ENCODE results near the gene TMEM217.

TMEM217 gene

DNA sequence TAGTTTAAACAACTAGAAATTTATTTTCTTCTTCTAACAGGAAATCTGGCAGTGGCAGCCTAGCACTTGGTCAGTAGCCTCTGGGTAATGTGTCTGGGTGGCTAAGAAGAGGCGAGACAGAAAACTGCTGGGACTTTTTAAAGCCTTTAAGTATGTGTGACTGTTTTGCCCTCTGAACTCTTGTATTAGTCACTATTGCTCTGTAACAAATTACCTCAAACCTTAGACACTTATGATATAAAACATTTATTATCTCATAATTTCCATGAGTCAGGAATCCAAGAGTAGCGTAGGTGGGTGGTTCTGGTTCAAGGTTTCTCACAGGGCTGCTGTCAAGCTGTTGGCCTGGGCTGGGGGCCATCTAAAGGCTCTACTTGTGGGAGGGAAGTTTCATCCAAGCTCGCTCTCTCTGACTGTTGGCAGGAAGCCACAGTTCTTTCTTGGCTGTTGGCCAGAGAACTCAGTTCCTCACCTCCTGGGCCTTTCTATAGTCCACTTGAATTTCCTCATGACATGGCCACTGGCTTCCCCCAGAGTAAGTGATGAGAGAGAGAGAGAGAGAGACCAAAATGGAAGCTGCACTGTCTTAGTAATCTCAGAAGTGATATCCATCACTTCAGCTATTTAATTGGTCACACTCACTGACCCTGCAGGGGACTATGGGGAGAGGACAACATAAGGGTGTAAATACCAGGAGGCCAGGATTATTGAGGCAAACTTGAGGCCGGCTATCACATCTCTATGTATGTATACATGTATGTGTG, 17.8 kb downstream of the TMEM217 start (continued):
- TF ChIP-seq ZNF354C (tag by site-specific recombination; IDR thresholded peaks at IDR 0.05; ENCODE audit: borderline replicate concordance, low read depth) = no peak
- TF ChIP-seq ZNF221 (tag by site-specific recombination; IDR thresholded peaks at IDR 0.05; ENCODE audit: borderline replicate concordance) = no peak
- TF ChIP-seq ZIC2 (tag by site-specific recombination; IDR thresholded peaks at IDR 0.05) = peak; percentile 54; the same call in 1 of the 2 replicates
- TF ChIP-seq ZNF426 (tag by site-specific recombination; IDR thresholded peaks at IDR 0.05) = no peak
- TF ChIP-seq ZNF324 (tag by site-specific recombination; IDR thresholded peaks at IDR 0.05) = peak; percentile 69
- TF ChIP-seq MYNN (tag by site-specific recombination; IDR thresholded peaks at IDR 0.05; ENCODE audit: borderline replicate concordance) = no peak
- TF ChIP-seq ZNF501 (tag by site-specific recombination; IDR thresholded peaks at IDR 0.05) = 0 out of 2 replicates have a peak, but pooled peaks have one; percentile 27
- no peak for TF ChIP-seq IKZF3 (tag by site-specific recombination; IDR thresholded peaks at IDR 0.05)
- TF ChIP-seq, protein P1, sequence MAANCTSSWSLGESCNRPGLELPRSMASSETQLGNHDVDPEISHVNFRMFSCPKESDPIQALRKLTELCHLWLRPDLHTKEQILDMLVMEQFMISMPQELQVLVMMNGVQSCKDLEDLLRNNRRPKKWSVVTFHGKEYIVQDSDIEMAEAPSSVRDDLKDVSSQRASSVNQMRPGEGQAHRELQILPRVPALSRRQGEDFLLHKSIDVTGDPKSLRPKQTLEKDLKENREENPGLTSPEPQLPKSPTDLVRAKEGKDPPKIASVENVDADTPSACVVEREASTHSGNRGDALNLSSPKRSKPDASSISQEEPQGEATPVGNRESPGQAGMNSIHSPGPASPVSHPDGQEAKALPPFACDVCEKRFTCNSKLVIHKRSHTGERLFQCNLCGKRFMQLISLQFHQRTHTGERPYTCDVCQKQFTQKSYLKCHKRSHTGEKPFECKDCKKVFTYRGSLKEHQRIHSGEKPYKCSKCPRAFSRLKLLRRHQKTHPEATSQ (tag by site-specific recombination; IDR thresholded peaks at IDR 0.05) = no peak
- TF ChIP-seq, protein P2, sequence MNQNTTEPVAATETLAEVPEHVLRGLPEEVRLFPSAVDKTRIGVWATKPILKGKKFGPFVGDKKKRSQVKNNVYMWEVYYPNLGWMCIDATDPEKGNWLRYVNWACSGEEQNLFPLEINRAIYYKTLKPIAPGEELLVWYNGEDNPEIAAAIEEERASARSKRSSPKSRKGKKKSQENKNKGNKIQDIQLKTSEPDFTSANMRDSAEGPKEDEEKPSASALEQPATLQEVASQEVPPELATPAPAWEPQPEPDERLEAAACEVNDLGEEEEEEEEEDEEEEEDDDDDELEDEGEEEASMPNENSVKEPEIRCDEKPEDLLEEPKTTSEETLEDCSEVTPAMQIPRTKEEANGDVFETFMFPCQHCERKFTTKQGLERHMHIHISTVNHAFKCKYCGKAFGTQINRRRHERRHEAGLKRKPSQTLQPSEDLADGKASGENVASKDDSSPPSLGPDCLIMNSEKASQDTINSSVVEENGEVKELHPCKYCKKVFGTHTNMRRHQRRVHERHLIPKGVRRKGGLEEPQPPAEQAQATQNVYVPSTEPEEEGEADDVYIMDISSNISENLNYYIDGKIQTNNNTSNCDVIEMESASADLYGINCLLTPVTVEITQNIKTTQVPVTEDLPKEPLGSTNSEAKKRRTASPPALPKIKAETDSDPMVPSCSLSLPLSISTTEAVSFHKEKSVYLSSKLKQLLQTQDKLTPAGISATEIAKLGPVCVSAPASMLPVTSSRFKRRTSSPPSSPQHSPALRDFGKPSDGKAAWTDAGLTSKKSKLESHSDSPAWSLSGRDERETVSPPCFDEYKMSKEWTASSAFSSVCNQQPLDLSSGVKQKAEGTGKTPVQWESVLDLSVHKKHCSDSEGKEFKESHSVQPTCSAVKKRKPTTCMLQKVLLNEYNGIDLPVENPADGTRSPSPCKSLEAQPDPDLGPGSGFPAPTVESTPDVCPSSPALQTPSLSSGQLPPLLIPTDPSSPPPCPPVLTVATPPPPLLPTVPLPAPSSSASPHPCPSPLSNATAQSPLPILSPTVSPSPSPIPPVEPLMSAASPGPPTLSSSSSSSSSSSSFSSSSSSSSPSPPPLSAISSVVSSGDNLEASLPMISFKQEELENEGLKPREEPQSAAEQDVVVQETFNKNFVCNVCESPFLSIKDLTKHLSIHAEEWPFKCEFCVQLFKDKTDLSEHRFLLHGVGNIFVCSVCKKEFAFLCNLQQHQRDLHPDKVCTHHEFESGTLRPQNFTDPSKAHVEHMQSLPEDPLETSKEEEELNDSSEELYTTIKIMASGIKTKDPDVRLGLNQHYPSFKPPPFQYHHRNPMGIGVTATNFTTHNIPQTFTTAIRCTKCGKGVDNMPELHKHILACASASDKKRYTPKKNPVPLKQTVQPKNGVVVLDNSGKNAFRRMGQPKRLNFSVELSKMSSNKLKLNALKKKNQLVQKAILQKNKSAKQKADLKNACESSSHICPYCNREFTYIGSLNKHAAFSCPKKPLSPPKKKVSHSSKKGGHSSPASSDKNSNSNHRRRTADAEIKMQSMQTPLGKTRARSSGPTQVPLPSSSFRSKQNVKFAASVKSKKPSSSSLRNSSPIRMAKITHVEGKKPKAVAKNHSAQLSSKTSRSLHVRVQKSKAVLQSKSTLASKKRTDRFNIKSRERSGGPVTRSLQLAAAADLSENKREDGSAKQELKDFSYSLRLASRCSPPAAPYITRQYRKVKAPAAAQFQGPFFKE (tag by site-specific recombination; IDR thresholded peaks at IDR 0.05; ENCODE audit: borderline replicate concordance) = no peak
- TF ChIP-seq, protein P3, sequence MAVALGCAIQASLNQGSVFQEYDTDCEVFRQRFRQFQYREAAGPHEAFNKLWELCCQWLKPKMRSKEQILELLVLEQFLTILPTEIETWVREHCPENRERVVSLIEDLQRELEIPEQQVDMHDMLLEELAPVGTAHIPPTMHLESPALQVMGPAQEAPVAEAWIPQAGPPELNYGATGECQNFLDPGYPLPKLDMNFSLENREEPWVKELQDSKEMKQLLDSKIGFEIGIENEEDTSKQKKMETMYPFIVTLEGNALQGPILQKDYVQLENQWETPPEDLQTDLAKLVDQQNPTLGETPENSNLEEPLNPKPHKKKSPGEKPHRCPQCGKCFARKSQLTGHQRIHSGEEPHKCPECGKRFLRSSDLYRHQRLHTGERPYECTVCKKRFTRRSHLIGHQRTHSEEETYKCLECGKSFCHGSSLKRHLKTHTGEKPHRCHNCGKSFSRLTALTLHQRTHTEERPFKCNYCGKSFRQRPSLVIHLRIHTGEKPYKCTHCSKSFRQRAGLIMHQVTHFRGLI (tag by site-specific recombination; IDR thresholded peaks at IDR 0.05) = peak; percentile 68; the same call in 1 of the 2 replicates
- TF ChIP-seq, protein P4, sequence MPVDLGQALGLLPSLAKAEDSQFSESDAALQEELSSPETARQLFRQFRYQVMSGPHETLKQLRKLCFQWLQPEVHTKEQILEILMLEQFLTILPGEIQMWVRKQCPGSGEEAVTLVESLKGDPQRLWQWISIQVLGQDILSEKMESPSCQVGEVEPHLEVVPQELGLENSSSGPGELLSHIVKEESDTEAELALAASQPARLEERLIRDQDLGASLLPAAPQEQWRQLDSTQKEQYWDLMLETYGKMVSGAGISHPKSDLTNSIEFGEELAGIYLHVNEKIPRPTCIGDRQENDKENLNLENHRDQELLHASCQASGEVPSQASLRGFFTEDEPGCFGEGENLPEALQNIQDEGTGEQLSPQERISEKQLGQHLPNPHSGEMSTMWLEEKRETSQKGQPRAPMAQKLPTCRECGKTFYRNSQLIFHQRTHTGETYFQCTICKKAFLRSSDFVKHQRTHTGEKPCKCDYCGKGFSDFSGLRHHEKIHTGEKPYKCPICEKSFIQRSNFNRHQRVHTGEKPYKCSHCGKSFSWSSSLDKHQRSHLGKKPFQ (tag by site-specific recombination; IDR thresholded peaks at IDR 0.05) = no peak
- TF ChIP-seq KLF1 (tag by site-specific recombination; IDR thresholded peaks at IDR 0.05) = no peak
- TF ChIP-seq, protein P5, sequence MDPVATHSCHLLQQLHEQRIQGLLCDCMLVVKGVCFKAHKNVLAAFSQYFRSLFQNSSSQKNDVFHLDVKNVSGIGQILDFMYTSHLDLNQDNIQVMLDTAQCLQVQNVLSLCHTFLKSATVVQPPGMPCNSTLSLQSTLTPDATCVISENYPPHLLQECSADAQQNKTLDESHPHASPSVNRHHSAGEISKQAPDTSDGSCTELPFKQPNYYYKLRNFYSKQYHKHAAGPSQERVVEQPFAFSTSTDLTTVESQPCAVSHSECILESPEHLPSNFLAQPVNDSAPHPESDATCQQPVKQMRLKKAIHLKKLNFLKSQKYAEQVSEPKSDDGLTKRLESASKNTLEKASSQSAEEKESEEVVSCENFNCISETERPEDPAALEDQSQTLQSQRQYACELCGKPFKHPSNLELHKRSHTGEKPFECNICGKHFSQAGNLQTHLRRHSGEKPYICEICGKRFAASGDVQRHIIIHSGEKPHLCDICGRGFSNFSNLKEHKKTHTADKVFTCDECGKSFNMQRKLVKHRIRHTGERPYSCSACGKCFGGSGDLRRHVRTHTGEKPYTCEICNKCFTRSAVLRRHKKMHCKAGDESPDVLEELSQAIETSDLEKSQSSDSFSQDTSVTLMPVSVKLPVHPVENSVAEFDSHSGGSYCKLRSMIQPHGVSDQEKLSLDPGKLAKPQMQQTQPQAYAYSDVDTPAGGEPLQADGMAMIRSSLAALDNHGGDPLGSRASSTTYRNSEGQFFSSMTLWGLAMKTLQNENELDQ (tag by site-specific recombination; IDR thresholded peaks at IDR 0.05; ENCODE audit: low read depth) = no peak
- TF ChIP-seq, protein P6, sequence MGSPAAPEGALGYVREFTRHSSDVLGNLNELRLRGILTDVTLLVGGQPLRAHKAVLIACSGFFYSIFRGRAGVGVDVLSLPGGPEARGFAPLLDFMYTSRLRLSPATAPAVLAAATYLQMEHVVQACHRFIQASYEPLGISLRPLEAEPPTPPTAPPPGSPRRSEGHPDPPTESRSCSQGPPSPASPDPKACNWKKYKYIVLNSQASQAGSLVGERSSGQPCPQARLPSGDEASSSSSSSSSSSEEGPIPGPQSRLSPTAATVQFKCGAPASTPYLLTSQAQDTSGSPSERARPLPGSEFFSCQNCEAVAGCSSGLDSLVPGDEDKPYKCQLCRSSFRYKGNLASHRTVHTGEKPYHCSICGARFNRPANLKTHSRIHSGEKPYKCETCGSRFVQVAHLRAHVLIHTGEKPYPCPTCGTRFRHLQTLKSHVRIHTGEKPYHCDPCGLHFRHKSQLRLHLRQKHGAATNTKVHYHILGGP (tag by site-specific recombination; IDR thresholded peaks at IDR 0.05) = peak; percentile 6; the same call in 1 of the 2 replicates
- TF ChIP-seq ZNF121 (tag by site-specific recombination; IDR thresholded peaks at IDR 0.05) = no peak
- TF ChIP-seq, protein P7, sequence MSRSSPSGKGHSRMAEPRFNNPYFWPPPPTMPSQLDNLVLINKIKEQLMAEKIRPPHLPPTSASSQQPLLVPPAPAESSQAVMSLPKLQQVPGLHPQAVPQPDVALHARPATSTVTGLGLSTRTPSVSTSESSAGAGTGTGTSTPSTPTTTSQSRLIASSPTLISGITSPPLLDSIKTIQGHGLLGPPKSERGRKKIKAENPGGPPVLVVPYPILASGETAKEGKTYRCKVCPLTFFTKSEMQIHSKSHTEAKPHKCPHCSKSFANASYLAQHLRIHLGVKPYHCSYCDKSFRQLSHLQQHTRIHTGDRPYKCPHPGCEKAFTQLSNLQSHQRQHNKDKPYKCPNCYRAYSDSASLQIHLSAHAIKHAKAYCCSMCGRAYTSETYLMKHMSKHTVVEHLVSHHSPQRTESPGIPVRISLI (tag by site-specific recombination; IDR thresholded peaks at IDR 0.05) = no peak
- TF ChIP-seq ZNF629 (tag by site-specific recombination; IDR thresholded peaks at IDR 0.05) = peak; percentile 96
- no peak for TF ChIP-seq ZNF157 (tag by site-specific recombination; IDR thresholded peaks at IDR 0.05)
- TF ChIP-seq ZNF585B (tag by site-specific recombination; IDR thresholded peaks at IDR 0.05) = no peak
- peak; percentile 39; the same call in 1 of the 2 replicates for TF ChIP-seq SP2 (tag by site-specific recombination; IDR thresholded peaks at IDR 0.05)
- TF ChIP-seq BCL11A (tag by site-specific recombination; IDR thresholded peaks at IDR 0.05; ENCODE audit: low read depth) = no peak
- no peak for TF ChIP-seq ZNF560 (tag by site-specific recombination; IDR thresholded peaks at IDR 0.05; ENCODE audit: borderline replicate concordance)
